CD8-positive, alpha-beta memory T cell (primary cell): ENCODE measurements around the gene R3HDM1. TPM values are rescaled to one million over a fixed set of nuclear protein-coding genes. Genes with fewer than 3 reads are reported as not detected.

Source experiments
- CTCF ChIA-PET: fragments of 350-600 bp; sonication (Branson Sonifier 250); formaldehyde crosslinking; loops from one replicate; lab custom pipeline; 2021; ENCODE audit warnings: antibody characterized with exemption; lab: Charles Lee
- POLR2A ChIA-PET: fragments of 350-600 bp; sonication (Branson Sonifier 250); formaldehyde crosslinking; loops from one replicate; lab custom pipeline; 2021; ENCODE audit warnings: antibody characterized with exemption; lab: Charles Lee
- DNase-seq, 5 donors: peaks; one replicate each; pipeline versions ENCODE4 v3.0.0 to v3.0.0-alpha.2; 2020 to 2022; ENCODE audit warnings: mixed read lengths in 1 of 5
- H3K27ac ChIP-seq: one replicate; pipeline ENCODE4 v1.7.0; 2013; ENCODE audit warnings: low read depth, mild to moderate bottlenecking, low read length, moderate library complexity
- H3K27me3 ChIP-seq: 2 replicates; pipeline ENCODE4 v1.7.0; 2013; ENCODE audit warnings: low read length, mild to moderate bottlenecking; ENCODE audit not compliant: insufficient read depth, poor library complexity, severe bottlenecking
- H3K36me3 ChIP-seq: 2 replicates; pipeline ENCODE4 v1.7.0; 2013; ENCODE audit warnings: mild to moderate bottlenecking, low read length, moderate library complexity; ENCODE audit not compliant: insufficient read depth
- H3K4me1 ChIP-seq: 2 replicates; pipeline ENCODE4 v1.7.0; 2013; ENCODE audit warnings: mild to moderate bottlenecking, low read length, moderate library complexity; ENCODE audit not compliant: insufficient read depth
- H3K4me3 ChIP-seq: 2 replicates; pipeline ENCODE4 v1.7.0; 2013; ENCODE audit warnings: mild to moderate bottlenecking, low read length
- H3K9me3 ChIP-seq: 2 replicates; pipeline ENCODE4 v1.7.0; 2013; ENCODE audit warnings: mild to moderate bottlenecking, low read length
- H3K27ac Mint-ChIP-seq, 8 donors: one replicate each; pipeline ENCODE4 v1.8.0; 2020 to 2021; ENCODE audit warnings: mixed read lengths in 8 of 8, mild to moderate bottlenecking in 6 of 8, inconsistent platforms in 3 of 8, moderate library complexity in 3 of 8
- H3K27me3 Mint-ChIP-seq, 2 donors: one replicate each; pipeline ENCODE4 v1.8.0; 2020 to 2021; ENCODE audit warnings: mixed read lengths in 2 of 2, mild to moderate bottlenecking in 1 of 2, moderate library complexity in 1 of 2
- H3K36me3 Mint-ChIP-seq, 3 donors: one replicate each; pipeline ENCODE4 v1.8.0; 2020 to 2021; ENCODE audit warnings: mixed read lengths in 3 of 3, inconsistent platforms in 1 of 3, mild to moderate bottlenecking in 1 of 3
- H3K4me1 Mint-ChIP-seq, 3 donors: one replicate each; pipeline ENCODE4 v1.8.0; 2020 to 2021; ENCODE audit warnings: mixed read lengths in 3 of 3, inconsistent platforms in 1 of 3, mild to moderate bottlenecking in 1 of 3
- H3K4me3 Mint-ChIP-seq, 7 donors: one replicate each; pipeline ENCODE4 v1.8.0; 2020 to 2021; ENCODE audit warnings: mixed read lengths in 7 of 7, mild to moderate bottlenecking in 6 of 7, moderate library complexity in 4 of 7, inconsistent platforms in 2 of 7
- H3K9me3 Mint-ChIP-seq, 5 donors: one replicate each; pipeline ENCODE4 v1.8.0; 2020 to 2022; ENCODE audit warnings: mixed read lengths in 5 of 5, mild to moderate bottlenecking in 3 of 5, moderate library complexity in 2 of 5, inconsistent platforms in 1 of 5
- polyA plus RNA-seq: library from polyadenylated mRNA; unstranded; fragments of 300-500 nt; fragmentation: Illumina TruSeq; gene quantifications from one replicate; pipeline ENCODE4 v1.2.3, GENCODE V29; 2021
- total RNA-seq, 2 experiments: library from RNA; stranded (reverse); gene quantifications; one replicate each; pipeline ENCODE4 v1.2.3, GENCODE V29; 2021

The R3HDM1 gene
- total and polyA plus RNA-seq, 3 experiments from 2014 or later = 21.1 to 52.6 (median 49.7) TPM

GRCh38 chr2:135733045-135733444 lies 201.8 kb downstream of the R3HDM1 start:
- CTCF ChIA-PET = interaction anchor here (1.3 kb wide), 1 partner anchor 23 kb away, joined by 3 read pairs; no protein-coding TSS in a partner anchor
- no peak overlapping the region for H3K27ac Mint-ChIP-seq

GRCh38 chr2:135736546-135736945 lies 205.3 kb downstream of the R3HDM1 start:
- CTCF ChIA-PET = no interaction called here
- no peaks in the 10 kb centered on the region for H3K9me3 Mint-ChIP-seq
- peaks cover 2 to 5% (median 4%) of the 10 kb centered on the region in 3 donors for H3K4me1 Mint-ChIP-seq

More at GRCh38 chr2:135733045-135733444, 201.8 kb downstream of the R3HDM1 start:
- H3K27me3 ChIP-seq = no peaks in the 10 kb centered on the region
- POLR2A ChIA-PET = no interaction called here
- H3K4me1 Mint-ChIP-seq = no peaks in the 10 kb centered on the region
- DNase-seq = peak in 1 of 5 donors; percentile 25
- no peaks in the 10 kb centered on the region for H3K36me3 Mint-ChIP-seq
- no peaks in the 10 kb centered on the region for H3K9me3 ChIP-seq
- no peak overlapping the region for H3K4me3 ChIP-seq
- H3K36me3 ChIP-seq = no peaks in the 10 kb centered on the region
- H3K4me3 Mint-ChIP-seq = no peak overlapping the region
- H3K27me3 Mint-ChIP-seq = no peaks in the 10 kb centered on the region
- H3K9me3 Mint-ChIP-seq = no peaks in the 10 kb centered on the region
- H3K27ac ChIP-seq = no peak overlapping the region
- no peaks in the 10 kb centered on the region for H3K4me1 ChIP-seq

GRCh38 chr2:135740206-135740605 lies 208.9 kb downstream of the R3HDM1 start:
- Mint-ChIP-seq H3K4me1 (peaks cover 29 to 33% (median 32%) of the 10 kb centered on the region in 3 donors), H3K36me3 (peaks cover 0 to 15% (median 2%) of the 10 kb centered on the region in 3 donors), H3K27ac (no peak overlapping the region), H3K9me3 (no peaks in the 10 kb centered on the region), H3K27me3 (no peaks in the 10 kb centered on the region), H3K4me3 (no peak overlapping the region)
- CTCF ChIA-PET = interaction anchor here (1.5 kb wide), 1 partner anchor 16 kb away, joined by 4 read pairs; no protein-coding TSS in a partner anchor
- Histone ChIP-seq H3K36me3 (no peaks in the 10 kb centered on the region), H3K4me3 (no peak overlapping the region), H3K27me3 (no peaks in the 10 kb centered on the region), H3K27ac (no peak overlapping the region), H3K4me1 (peaks cover 25% of the 10 kb centered on the region), H3K9me3 (no peaks in the 10 kb centered on the region)
- no peak for DNase-seq
- POLR2A ChIA-PET = no interaction called here

More at GRCh38 chr2:135736546-135736945, 205.3 kb downstream of the R3HDM1 start:
- POLR2A ChIA-PET = no interaction called here
- Histone ChIP-seq H3K27me3 (no peaks in the 10 kb centered on the region), H3K36me3 (no peaks in the 10 kb centered on the region), H3K27ac (no peak overlapping the region), H3K9me3 (no peaks in the 10 kb centered on the region), H3K4me1 (no peaks in the 10 kb centered on the region), H3K4me3 (no peak overlapping the region)
- Mint-ChIP-seq H3K4me3 (no peak overlapping the region), H3K27me3 (no peaks in the 10 kb centered on the region), H3K27ac (peak overlapping the region in 1 of 8 donors; percentile 14), H3K36me3 (no peaks in the 10 kb centered on the region)
- DNase-seq = no peak

GRCh38 chr2:135741043-135741394 lies 209.7 kb downstream of the R3HDM1 start:
- Histone ChIP-seq H3K9me3 (no peaks in the 10 kb centered on the region), H3K27ac (no peak overlapping the region), H3K36me3 (no peaks in the 10 kb centered on the region), H3K4me1 (peaks cover 34% of the 10 kb centered on the region), H3K27me3 (no peaks in the 10 kb centered on the region), H3K4me3 (no peak overlapping the region)
- Mint-ChIP-seq H3K27me3 (no peaks in the 10 kb centered on the region), H3K27ac (peak overlapping the region in 5 of 8 donors; percentile 93 to 100 (median 99)), H3K4me1 (peaks cover 32 to 39% (median 39%) of the 10 kb centered on the region in 3 donors), H3K36me3 (peaks cover 0 to 20% (median 2%) of the 10 kb centered on the region in 3 donors), H3K9me3 (no peaks in the 10 kb centered on the region), H3K4me3 (peak overlapping the region in 2 of 7 donors; percentile 97 to 98)
- CTCF ChIA-PET = interaction anchor here (1.5 kb wide), 1 partner anchor 15 kb away, joined by 4 read pairs; no protein-coding TSS in a partner anchor
- POLR2A ChIA-PET = interaction anchor here (0.6 to 1.1 kb wide), 12 partner anchors 59 to 1637 kb away, joined by 3 to 12 read pairs (median 4); partner anchors contain the start of genes CCNT2, MCM6, R3HDM1 and ZRANB3
- DNase-seq = no peak

GRCh38 chr2:135741395-135742324 lies 210.4 kb downstream of the R3HDM1 start, which contains the start of gene UBXN4:
Gene UBXN4 (plus strand): TSS chr2:135741855. CDS start chr2:135741930, 75 bp downstream.
- Histone ChIP-seq H3K27ac (peak within 1 kb of the TSS; percentile 94), H3K9me3 (no peaks in the 10 kb centered on the region), H3K27me3 (no peaks in the 10 kb centered on the region), H3K4me1 (peaks cover 39% of the 10 kb centered on the region), H3K36me3 (no peaks in the 10 kb centered on the region), H3K4me3 (peak within 1 kb of the TSS; percentile 87)
- POLR2A ChIA-PET = interaction anchor here (0.6 to 1.3 kb wide), 14 partner anchors 60 to 1637 kb away, joined by 3 to 12 read pairs (median 4); partner anchors contain the start of genes CCNT2, MCM6, R3HDM1 and ZRANB3
- H3K27me3 Mint-ChIP-seq = no peaks in the 10 kb centered on the region
- peak within 1 kb of the TSS; percentile 92 to 98 (median 97) for H3K4me3 Mint-ChIP-seq
- peak within 1 kb of the TSS; percentile 93 to 100 (median 99) for H3K27ac Mint-ChIP-seq
- H3K9me3 Mint-ChIP-seq = no peaks in the 10 kb centered on the region
- peaks cover 0 to 27% (median 9%) of the 10 kb centered on the region in 3 donors for H3K36me3 Mint-ChIP-seq
- peak; percentile 86 to 97 (median 90) for DNase-seq
- H3K4me1 Mint-ChIP-seq = peaks cover 38 to 46% (median 46%) of the 10 kb centered on the region in 3 donors
- CTCF ChIA-PET = interaction anchor here (1.4 to 1.5 kb wide), 2 partner anchors 14 to 738 kb away, joined by 3 to 4 read pairs; no protein-coding TSS in a partner anchor

GRCh38 chr2:135742325-135742757 lies 211.1 kb downstream of the R3HDM1 start:
- Histone ChIP-seq H3K9me3 (no peaks in the 10 kb centered on the region), H3K4me3 (peak overlapping the region; percentile 87), H3K27me3 (no peaks in the 10 kb centered on the region), H3K27ac (peak overlapping the region; percentile 94), H3K36me3 (no peaks in the 10 kb centered on the region), H3K4me1 (peaks cover 43% of the 10 kb centered on the region)
- peak overlapping the region; percentile 92 to 98 (median 97) for H3K4me3 Mint-ChIP-seq
- no peaks in the 10 kb centered on the region for H3K9me3 Mint-ChIP-seq
- DNase-seq = peak in 4 of 5 donors; percentile 8 to 60 (median 34)
- POLR2A ChIA-PET = interaction anchor here (0.6 to 1.3 kb wide), 5 partner anchors 15 to 1072 kb away, joined by 3 to 6 read pairs (median 4); no protein-coding TSS in a partner anchor
- H3K27me3 Mint-ChIP-seq = no peaks in the 10 kb centered on the region
- CTCF ChIA-PET = interaction anchor here (1.4 kb wide), 1 partner anchor 738 kb away, joined by 3 read pairs; no protein-coding TSS in a partner anchor
- peaks cover 42 to 51% (median 50%) of the 10 kb centered on the region in 3 donors for H3K4me1 Mint-ChIP-seq
- peak overlapping the region; percentile 93 to 100 (median 99) for H3K27ac Mint-ChIP-seq
- H3K36me3 Mint-ChIP-seq = peaks cover 0 to 30% (median 11%) of the 10 kb centered on the region in 3 donors

- Histone ChIP-seq H3K27me3 (no peaks in the 10 kb centered on the region), H3K27ac (no peak overlapping the region), H3K36me3 (no peaks in the 10 kb centered on the region), H3K4me1 (peaks cover 43% of the 10 kb centered on the region), H3K4me3 (no peak overlapping the region), H3K9me3 (no peaks in the 10 kb centered on the region)
- Mint-ChIP-seq H3K36me3 (peaks cover 0 to 40% (median 13%) of the 10 kb centered on the region in 3 donors), H3K4me3 (peak overlapping the region; percentile 41 to 69 (median 51)), H3K4me1 (peaks cover 46 to 59% (median 55%) of the 10 kb centered on the region in 3 donors), H3K9me3 (no peaks in the 10 kb centered on the region), H3K27ac (peak overlapping the region; percentile 20 to 93 (median 68)), H3K27me3 (no peaks in the 10 kb centered on the region)
- no peak for DNase-seq
- ChIA-PET CTCF (interaction anchor here (1.1 kb wide), 1 partner anchor 213 kb away, joined by 3 read pairs; the partner anchor contains the start of genes R3HDM1 and ZRANB3), POLR2A (interaction anchor here (0.8 kb wide), 1 partner anchor 213 kb away, joined by 4 read pairs; the partner anchor contains the start of gene ZRANB3)
Measured at GRCh38 chr2:135743860-135744259, 212.6 kb downstream of the R3HDM1 start.
